NCI-H748 (cell line): ENCODE measurements around the gene PALLD.

Experiments
- DNase-seq: peaks from one replicate; lab custom pipeline; 2025; ENCODE audit not compliant: unreplicated experiment; lab: John Stamatoyannopoulos, UW

PALLD gene

GRCh38 chr4:168755598-168756477 is 259.0 kb downstream of the PALLD start:
- DNase-seq = no peak

- no peak for DNase-seq
Observed at GRCh38 chr4:168757500-168757899, 260.6 kb downstream of the PALLD start.

- no peak for DNase-seq
Observed at GRCh38 chr4:168758351-168758876, 261.6 kb downstream of the PALLD start.

- no peak for DNase-seq
Observed at GRCh38 chr4:168759321-168759720, 262.5 kb downstream of the PALLD start.

- DNase-seq = no peak
Observed at GRCh38 chr4:168759959-168760527, 263.2 kb downstream of the PALLD start.

GRCh38 chr4:168761066-168761465 is 264.2 kb downstream of the PALLD start:
- no peak for DNase-seq

GRCh38 chr4:168765322-168765721 is 268.5 kb downstream of the PALLD start:
- DNase-seq = no peak

- DNase-seq = no peak
Observed at GRCh38 chr4:168765726-168766125, 268.9 kb downstream of the PALLD start.

- DNase-seq = no peak
Observed at GRCh38 chr4:168766604-168767316, 269.9 kb downstream of the PALLD start.

- DNase-seq = no peak
Observed at GRCh38 chr4:168769416-168769815, 272.6 kb downstream of the PALLD start.

GRCh38 chr4:168769837-168770236 is 273.0 kb downstream of the PALLD start:
- no peak for DNase-seq

GRCh38 chr4:168771251-168771650 is 274.4 kb downstream of the PALLD start:
- no peak for DNase-seq

GRCh38 chr4:168773388-168774195 is 276.7 kb downstream of the PALLD start:
- DNase-seq = no peak

GRCh38 chr4:168776382-168776781 is 279.5 kb downstream of the PALLD start:
- no peak for DNase-seq

GRCh38 chr4:168777277-168777965 is 280.6 kb downstream of the PALLD start:
- DNase-seq = no peak

- no peak for DNase-seq
Observed at GRCh38 chr4:168781341-168781740, 284.5 kb downstream of the PALLD start.

GRCh38 chr4:168781926-168782325 is 285.1 kb downstream of the PALLD start:
- DNase-seq = no peak

GRCh38 chr4:168782439-168782838 is 285.6 kb downstream of the PALLD start:
- DNase-seq = no peak

- no peak for DNase-seq
Observed at GRCh38 chr4:168784786-168785461, 288.1 kb downstream of the PALLD start.

GRCh38 chr4:168787334-168787733 is 290.5 kb downstream of the PALLD start:
- DNase-seq = no peak
